SU-DHL-6 (cell line): ENCODE measurements around the gene GMPS.

Experiments
- EZH2phosphoT487 ChIP-seq: fragments of 200-600 bp; sonication (generic), shearing (Covaris generic); conservative IDR thresholded peaks from 2 replicates; pipeline ENCODE4 v1.6.1; 2018; ENCODE audit warnings: mild to moderate bottlenecking, antibody characterized with exemption, low read length, moderate library complexity, mixed read lengths
- TF ChIP-seq, protein P1 (sequence below): fragments of 200-600 bp; sonication (generic); IDR thresholded peaks from one replicate; pipeline ENCODE4 v1.5.1; 2017; ENCODE audit warnings: antibody characterized with exemption, mild to moderate bottlenecking, low read length, moderate library complexity; ENCODE audit not compliant: insufficient read depth, poor library complexity, severe bottlenecking

DNA sequence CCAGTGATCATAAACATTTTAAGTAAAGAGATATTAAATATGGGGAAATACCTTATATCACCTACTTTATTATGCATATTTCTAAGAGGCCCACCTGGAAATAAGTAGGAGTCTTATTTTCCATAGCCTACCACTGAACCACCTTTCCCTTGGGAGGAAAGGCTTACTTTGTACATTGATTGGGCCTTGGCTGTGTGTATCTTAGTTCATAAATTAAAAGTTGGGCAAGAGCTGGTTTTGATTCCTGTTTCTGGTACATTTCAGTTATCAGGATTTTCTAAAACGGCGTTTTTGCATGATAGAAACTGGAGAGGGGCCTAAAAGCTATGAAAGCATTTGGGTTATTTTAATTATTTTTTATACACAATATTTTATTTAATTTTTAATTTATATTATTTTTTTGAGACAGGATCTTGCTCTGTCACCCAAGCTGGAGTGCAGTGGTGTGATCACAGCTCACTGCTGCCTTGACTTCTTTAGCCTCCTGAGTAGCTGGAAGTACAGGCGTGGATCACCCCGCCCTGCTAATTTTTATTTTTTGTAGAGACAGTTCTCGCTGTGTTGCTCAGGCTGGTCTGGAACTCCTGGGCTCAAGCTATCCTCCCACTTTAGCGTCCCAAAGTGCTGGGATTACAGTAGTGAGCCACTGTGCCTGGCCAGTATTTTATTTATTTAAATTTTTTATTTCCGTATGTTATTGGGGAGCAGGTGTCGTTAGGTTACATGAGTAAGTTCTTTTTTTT lies 2.6 kb downstream of the GMPS start:
- TF ChIP-seq, protein P1, sequence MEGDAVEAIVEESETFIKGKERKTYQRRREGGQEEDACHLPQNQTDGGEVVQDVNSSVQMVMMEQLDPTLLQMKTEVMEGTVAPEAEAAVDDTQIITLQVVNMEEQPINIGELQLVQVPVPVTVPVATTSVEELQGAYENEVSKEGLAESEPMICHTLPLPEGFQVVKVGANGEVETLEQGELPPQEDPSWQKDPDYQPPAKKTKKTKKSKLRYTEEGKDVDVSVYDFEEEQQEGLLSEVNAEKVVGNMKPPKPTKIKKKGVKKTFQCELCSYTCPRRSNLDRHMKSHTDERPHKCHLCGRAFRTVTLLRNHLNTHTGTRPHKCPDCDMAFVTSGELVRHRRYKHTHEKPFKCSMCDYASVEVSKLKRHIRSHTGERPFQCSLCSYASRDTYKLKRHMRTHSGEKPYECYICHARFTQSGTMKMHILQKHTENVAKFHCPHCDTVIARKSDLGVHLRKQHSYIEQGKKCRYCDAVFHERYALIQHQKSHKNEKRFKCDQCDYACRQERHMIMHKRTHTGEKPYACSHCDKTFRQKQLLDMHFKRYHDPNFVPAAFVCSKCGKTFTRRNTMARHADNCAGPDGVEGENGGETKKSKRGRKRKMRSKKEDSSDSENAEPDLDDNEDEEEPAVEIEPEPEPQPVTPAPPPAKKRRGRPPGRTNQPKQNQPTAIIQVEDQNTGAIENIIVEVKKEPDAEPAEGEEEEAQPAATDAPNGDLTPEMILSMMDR = no peak
- no peak for TF ChIP-seq EZH2phosphoT487
